ENCODE data around the gene TPCN2.

Gene TPCN2

DNA sequence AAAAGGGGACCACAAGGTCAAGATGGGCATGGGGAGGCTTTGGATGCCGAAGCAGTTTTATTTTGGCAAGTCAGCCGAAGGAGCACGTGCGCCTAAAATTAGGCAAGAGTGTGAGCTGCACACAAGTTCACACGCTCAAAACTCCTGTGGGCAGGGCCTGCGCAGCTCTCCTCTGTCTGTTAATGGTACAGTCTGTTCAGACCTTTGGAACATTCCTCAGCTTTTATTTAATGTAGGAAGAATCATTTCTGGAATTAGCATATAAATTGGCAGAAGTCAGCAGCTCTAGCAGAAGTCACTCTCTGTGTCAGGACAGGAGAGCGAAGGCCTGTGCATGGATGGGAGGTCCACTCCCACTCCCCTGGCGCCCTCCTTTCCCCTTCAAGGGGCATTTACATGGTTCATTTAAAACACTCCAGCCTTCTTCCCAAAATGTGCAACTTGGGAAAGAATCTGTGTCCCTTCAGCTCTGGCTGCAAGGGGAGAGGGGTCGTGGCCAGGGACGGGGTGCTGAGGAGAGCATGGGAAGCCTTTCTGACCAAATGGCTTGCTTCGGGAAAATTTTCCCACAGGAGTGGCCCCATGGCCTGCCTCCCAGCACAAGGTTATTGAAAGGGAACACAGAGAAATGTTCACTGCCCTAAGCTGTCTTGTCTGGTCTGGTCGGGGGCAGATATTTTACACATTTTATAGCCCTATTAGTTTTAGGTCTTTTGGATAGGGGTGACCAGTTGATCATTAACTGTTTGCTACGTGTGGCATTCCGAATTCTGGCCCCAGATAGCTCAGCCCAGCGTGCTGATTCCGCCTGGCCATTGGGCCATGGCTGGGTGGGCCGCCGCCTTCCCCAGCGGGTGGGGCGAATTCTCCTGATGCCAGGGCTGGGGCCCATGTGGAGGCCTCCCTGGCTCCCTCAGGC is 63.2 kb downstream of the TPCN2 start:
- no peak for DNase-seq (ENCODE audit: low read depth in 2 of 2)

DNA sequence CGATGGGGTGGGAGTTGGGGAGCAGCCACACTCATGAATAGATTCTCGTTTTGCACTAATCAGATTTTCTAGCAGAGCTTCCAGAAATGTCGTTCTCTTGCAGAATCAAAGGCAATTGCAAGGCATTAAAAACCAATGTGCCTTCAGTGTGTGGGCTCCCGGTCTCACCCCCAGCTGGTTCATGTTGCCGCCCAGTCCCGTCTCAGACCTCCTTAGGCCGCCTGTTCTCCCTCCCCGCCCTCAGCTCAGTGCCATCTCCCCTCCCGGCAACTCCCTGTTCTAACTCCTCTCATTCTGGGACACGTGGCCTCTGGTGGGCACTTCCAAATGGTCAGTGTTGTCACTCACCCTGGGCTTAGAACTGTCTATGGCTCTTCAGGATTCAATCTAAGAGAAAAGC is 64.5 kb downstream of the TPCN2 start:
- no peak for DNase-seq (ENCODE audit: low read depth in 2 of 2)

DNA sequence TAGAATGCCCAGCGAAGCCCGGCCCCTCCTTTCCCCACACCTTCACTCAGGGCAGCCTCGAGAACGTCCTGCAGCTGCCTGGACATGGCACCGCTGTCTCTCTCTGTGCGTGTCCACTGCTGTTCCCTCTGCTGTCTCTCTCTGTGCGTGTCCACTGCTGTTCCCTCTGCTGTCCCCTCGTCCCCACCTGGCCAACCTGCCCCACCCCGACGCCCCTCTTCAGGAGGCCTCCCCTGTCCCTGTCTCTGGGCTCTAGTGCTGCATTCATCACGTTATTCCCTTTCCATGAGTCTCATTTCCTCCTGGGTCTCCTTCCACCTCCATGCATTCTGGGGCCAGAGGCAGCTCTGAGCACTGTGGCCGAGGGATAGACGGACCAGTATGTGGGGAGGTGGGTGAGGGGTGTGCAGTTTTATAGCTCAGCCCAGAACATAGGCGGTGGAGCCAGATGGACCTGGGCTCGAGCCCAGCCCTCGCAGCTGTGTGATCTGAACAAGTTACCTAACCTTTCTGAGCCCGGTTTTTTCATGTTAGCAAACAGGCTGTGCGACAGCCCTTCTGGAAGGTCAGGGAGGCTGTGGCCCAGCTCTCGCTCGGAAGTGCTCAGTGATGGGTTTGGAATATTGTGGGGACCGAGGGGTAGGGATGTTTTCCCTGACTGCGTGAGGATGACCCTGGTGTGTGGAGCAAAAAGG is 65.1 kb downstream of the TPCN2 start:
- DNase-seq (ENCODE audit: low read depth in 2 of 2): no peak

DNA sequence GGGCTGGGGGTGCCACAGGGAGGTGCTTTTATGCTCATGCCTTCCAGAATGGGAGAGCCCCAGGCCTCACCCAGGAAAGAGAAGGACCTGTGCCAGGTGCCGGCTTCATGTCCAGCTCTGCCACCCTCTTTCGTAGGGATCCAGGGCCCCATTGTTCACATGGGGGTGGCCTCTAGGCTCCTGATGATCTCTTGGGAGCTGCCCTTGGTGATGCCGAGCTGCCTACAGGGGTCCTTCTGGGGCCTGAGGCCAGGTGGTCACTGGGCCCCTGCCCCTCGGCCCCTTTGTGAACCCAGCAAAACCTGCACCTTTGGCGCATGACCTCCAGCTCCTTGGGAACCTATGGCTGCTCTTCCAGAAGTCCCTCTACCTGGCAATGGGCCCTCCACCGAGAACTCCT is 65.6 kb downstream of the TPCN2 start:
- DNase-seq (ENCODE audit: low read depth in 2 of 2): no peak

DNA sequence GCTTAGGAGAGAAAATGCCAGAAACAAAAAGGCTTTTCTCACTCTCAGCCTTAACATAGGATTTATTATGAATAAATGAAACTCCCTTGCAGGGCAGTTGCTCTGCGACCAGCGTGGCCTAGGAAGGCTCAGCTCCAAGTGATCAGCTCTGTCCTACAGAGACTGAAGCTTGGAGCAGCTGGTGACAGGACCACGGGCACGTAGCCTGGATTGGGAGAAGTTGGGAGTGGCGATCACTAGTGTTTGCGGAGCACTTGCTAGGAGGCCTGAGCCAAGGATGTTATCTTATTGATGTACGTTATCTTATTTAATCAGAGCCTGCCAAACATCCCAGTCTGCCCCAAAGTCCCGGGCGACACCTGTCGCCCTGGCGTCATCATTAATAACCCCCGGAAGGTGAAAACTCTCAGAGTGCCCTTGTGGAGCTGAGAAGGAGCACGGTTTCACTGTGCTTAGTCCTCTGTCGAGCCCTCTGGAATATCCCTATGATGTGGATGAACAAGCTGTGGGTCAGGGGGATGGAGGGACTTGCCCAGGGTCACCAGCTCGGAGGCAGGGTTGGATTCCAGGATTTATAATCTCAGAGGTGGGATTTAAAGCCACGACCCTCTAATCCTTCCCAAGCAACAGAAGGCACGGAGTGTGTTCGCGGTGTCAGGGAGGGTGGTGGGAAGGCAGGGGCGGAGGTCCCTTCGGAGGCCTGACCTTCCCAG is 66.2 kb downstream of the TPCN2 start:
- DNase-seq (ENCODE audit: low read depth in 2 of 2): no peak

DNA sequence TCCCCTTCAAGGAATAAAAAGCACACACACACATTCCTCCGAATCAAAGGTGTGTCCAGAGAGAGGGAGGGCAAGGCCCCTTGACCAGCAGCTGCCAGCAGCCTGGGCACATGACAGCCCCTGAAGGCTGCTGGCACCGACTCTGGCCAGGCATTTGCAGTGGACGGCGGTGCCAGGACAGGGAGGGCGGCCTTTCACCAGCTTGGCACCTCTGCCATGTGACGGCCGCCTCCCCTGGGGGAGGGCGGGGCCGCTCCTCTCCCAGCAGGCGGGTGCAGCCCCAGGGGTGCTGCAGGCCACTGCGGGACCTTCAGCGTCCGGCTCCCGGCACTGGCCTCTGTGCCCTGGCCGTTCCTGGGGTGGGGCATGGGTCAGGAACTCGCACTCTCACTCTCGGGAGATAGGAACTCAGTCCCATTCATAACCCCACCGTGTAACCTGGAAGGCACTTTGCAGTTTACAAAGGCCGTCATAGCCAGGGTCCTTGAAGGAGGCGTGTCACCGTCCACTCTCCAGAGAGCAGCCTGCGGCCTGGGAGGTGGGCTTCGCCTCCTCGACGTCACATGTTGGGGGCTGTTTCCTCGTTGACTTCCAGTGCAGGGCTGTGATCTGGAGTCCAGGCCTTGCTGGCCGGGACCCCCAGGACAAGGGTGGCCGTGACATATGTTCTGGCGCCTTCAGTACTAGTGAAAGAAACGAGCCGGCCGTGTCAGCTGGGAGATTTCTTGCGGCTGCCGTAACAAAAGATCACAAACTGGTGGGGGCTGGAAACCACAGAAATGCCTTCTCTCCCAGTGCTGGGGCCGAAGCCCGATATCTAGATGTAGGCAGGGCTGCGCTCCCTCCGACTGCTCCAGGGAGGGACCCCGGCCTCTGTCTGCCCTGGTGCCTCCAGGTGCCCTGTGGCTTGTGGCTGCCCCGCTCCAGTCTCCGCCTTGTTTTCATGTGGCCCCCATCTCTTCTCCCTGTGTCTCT is 67.1 kb downstream of the TPCN2 start:
- DNase-seq (ENCODE audit: low read depth in 2 of 2): no peak

DNA sequence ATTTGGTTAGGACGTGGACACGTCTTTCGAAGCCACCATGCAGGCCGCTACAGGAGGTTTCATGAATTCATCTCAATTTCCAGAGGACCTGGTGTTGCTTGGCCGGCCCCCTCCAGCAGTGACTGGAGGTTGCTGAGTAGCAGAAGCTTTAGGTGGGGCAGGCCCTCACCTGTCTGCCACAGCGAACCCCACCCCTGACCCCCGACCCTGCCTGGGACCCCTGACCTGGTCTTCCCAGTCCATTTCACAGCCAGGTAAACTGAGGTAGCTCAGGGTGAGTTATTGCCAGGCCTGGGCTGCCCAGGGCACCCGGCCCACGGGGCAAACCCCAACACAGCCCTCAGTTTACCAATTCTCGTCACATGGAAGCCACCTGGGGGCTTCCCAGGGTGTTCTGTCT is 67.9 kb downstream of the TPCN2 start:
- DNase-seq (ENCODE audit: low read depth in 2 of 2): no peak

DNA sequence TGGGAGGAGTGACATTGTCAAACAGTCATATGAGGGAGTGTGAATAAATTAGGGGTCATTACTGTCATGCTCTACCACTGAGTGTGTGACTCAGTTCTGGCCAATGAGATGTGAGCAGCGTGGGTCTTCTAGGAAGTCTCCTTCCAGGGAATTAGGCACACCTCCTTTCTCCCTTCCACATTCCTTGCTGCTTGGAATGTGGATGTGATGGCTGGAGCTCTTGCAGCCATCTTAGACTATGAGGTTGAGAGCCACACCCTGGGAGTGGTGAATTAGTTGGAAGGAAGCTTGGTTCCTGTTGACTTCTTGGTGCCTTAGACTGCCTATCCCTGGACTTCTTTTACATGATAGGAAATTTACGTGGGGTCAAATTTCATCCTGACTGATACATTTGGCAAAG is 70.5 kb downstream of the TPCN2 start:
- DNase-seq (ENCODE audit: low read depth in 2 of 2): no peak

DNA sequence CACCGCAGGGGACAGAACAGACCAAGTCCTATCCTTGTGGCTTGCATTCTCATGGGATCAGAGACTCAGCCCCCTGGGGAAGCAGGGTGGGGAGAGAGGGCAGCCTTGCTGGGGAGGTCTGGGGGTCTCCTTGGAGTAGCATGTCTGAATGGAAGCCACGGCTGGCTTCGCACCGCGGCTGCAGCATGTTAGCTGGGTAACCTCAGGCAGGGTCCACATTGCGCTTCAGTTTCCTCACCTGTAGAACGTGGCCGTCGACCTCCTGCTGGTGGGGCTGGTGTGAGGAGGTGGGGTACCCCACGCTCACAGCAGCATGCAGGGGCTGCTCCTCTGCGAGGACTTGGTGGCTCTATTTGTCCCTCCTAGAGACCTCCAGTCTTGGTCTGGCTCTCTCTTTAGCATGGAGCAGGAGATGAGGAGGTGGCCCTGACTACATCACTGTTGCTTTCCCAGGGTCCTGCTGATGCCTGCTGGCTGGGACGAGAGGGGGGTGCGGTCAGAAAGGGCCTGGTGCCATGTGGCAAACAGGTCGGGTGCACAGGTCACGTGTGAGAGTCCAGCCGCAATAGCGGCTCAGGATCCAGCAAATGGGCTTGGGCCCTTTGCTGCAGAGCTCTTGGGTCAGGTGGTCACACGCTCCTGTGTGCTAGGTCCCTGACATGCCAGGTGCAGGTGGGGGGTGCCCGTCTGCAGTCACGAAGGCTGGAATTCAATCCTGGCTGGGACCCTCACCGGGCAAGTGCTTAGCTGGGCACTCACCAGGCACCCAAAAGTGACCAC is 71.6 kb downstream of the TPCN2 start:
- DNase-seq (ENCODE audit: low read depth in 2 of 2): no peak

DNA sequence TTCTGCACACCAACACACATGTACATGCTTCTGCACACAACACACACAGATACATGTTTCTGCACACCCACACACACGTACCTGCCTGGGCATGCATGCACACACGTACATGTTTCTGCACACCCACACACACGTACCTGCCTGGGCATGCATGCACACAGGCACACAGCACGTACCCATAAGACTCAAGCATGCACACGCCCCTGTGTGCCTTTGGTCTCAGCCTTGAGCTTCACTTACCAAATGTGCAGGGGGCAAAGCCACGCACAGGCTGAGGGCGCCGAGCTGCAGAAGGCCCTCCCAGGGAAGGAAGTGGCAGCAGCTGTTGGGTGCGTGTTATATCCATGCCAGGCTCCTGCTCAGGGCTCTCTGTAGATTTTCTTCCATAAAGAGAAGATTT is 72.3 kb downstream of the TPCN2 start:
- no peak for DNase-seq (ENCODE audit: low read depth in 2 of 2)

DNA sequence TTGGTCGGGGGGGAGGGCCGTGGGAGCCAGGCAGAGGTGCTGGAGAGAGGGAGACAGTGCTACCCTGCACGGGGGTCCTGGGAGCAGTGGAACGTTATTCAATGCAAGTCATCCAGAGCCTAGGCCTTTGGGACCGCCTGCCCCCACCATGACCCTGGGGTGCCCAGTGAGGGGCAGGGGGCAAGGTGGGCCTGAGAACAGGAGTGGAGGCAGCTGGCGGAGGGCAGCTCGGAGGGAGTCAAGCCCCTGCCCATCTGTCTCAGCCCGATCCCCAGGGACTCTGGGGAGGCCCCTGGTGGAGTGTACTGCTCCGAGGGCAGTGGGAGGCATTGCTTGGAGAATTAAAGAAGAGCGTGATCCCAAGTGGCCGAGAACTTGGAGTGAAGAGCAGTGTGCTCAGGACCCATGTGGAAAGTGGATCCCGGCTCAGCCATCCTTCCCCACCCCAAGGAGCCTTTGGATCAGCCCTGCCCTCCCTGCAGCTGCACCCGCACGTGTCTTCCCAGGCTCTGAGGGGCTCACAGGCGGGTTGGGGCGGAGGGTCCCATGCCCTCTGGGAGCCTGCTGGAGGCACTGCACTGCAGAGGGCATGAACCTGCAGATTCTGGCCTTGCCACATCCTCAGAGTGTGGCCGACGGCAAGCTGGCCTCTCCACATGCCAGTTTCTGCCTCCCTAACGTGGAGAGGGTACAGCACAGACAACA is 73.0 kb downstream of the TPCN2 start:
- no peak for DNase-seq (ENCODE audit: low read depth in 2 of 2)

DNA sequence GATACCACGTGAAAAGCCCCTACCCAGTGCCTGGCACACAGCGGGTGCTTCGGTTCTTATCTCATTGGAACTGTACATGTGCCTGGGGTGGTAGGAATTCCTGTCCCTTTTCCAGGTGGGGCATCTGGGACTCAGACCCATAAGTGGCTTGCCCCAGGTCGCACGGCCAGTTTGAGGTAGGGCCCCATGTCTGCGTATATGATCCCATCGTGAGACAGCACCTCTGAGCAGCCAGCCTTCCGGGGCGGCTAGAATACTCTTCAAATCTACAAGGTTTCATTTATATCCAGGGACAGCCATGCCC is 73.5 kb downstream of the TPCN2 start:
- no peak for DNase-seq (ENCODE audit: low read depth in 2 of 2)

DNA sequence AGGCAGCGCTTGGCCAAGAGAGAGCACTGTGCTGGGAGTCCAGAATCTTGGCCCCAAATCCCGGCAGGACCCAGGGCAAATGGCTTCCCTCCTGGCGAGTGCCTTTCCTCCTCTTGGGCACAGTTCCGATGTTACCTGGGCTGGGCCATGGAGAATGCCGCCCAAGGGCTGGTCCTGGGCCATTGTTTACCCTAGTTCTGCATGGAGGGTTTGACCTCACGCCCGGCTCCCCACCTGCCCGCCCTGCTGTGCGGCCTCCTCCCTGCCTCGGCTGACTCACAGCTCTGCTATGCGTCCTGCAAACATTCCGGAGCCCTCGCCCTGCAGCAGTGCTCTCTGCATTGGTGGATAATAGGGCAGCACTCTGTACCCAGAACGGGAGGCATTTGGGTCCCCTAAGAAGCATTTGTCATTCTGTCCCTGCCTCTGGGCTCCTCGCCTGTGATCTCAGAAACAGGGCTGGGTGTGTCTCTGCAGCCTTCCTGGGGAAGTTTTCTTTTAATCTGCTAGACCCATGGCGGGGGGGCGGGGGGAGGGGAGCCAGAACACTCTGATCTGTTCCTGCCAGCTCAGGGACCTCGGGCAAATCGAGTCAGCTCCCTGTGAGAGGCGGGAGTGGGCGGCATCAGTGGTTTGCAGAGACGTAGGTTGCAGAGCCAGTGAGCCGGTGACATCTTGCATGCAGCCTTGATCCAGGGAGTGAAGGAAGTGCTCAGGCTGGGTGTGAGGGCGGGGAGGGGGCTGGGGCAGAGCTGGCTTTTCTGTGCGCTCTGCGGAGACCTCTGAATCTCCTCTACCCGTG is 74.1 kb downstream of the TPCN2 start:
- peak; percentile 70 to 73 for DNase-seq (ENCODE audit: low read depth in 2 of 2)

DNA sequence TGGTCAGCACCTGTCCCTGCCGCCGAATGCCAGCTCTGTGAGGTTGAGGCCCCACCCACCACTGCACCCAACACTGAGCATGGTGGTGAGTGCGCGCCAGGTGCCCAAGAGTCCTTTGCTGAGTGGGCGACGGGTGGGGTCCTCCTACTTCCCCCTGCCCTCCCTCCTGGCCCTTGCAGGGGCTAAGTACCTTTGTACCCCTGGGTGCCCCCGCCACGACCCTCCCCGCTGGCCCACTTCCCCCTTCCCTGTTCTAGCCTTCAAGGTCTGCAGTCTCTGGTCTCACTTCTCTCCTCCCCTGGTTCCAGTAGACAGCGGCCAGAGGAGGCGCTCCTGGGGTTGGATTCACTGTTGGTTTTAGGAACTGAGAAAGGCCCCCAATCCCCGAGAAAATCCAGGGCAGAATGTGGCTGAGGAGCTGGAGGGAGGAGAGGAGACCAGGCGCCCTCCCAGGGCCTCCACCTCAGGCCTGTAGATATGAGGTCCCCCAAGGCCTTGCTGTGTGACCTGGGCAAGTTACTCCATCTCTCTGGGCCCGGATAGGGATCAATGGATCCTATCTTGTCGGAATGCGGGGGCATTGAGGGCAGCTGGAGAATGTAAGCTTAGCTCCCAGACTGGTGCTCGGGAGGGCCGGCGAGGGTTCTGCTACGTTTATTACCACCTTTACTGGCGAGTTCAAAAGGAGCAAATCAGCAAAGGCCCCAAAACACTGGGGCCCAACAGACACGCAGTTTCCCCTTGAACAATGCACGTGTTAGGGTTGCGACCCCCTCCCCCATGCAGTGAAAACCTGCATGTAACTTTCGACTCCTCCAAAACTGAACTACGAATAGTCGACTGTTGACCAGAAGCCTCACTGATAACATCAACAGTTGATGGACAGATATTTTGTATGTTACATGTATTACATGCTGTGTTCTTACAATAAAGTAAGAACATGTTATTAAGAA is 75.1 kb downstream of the TPCN2 start:
- DNase-seq (ENCODE audit: low read depth in 2 of 2): no peak

DNA sequence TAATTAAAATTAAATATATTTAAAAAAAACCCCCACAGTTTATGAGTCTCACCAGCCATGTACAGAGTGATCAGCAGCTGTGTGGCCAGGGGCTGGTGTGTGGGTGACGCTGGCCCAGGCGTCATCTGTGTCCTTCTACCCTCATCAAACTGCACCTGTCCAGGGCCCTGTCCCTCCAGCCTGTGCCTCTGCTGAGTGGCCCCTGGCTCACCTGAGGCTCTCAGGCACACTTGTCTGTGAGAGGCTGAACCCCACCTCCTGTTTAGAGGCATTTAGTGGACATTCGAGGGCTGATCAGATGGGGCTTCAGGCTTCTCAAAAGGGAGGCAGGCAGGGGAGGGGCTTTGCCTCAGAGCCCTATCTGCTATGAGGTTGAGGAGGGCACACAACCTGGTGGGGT is 77.1 kb downstream of the TPCN2 start:
- DNase-seq (ENCODE audit: low read depth in 2 of 2): no peak

DNA sequence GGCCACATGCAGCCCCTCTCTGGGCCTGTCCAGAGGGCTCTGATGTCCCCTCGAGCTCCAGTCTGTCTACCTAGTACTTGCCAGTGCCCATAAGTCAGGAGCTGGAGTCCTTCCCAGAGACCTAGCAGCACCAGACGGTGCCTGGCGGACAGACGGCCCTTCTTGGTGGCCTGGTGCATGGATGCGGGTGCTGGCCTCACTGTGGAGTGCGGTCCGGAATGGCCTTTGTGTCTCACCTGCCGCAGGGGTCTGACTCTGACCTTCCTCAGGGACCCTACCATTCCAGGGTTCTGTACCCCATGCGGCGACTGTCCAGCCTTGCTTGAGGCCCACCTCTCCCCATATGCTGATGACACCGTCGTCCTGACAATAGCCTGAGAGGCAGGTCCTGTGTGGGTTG is 77.6 kb downstream of the TPCN2 start:
- no peak for DNase-seq (ENCODE audit: low read depth in 2 of 2)

DNA sequence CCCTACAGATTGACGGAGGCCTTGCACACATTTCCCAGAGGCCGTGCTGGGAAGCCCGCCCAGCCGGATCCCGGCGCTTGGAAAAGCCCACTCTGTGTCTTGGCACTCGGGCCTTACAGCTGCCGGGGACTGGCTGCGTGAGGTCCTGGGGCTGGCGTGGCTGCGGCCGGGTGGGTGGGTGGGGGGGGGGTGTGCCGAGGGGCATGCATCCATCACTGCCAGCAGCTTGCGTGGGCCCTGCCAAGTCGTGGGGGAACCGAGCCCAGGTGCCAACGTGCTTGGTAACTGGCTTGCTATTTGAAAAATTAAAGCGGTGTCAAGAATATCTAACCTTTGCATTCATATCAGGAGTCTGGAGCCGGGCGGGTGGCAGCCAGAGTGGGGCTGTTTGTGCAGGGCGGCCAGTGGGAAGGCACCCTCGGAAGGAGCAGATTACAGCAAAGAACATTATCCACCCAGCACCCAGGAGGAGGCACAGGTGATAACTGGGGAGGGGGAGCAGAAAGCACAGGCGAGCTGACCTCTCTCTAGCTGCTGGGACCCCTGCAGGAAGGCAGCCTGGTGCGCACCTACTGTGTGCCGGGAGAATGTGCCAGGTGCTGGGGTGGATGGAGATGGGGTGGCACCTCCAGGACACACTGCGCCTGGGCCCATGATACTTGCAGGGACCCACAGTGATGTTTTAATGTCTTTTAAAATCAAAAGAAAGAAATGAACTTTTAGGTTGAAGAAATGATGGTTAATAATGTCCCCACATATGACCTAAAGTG is 78.5 kb downstream of the TPCN2 start:
- DNase-seq (ENCODE audit: low read depth in 2 of 2): no peak

All from stimulated activated CD4-positive, alpha-beta T cell treated with anti-CD3 and anti-CD28 coated beads, Interleukin-15, amount 100 ng/mL, for 48 hours (primary cell).